GM21367 (cell line): ENCODE data around the gene SLF1.
"Not testable (repeated sequence)": the region's sequence is repeated elsewhere in the genome, so short reads cannot be mapped to it uniquely, and the experiment has no call there.

ENCODE experiments used
- ATAC-seq: cut with Tn5 transposase; IDR thresholded peaks from one replicate; pipeline ENCODE4 v1.9.1; 2021; ENCODE audit not compliant: unreplicated experiment

The SLF1 gene

GRCh38 chr5:94618493-94619328 lies at the start of gene SLF1, which contains the start of gene KIAA0825:
TSS of gene SLF1 (plus strand) at chr5:94618669. CDS start at chr5:94628811, 10,142 bp downstream.
TSS of gene KIAA0825 (minus strand) at chr5:94618604. CDS start at chr5:94537126, 81,478 bp downstream.
- ATAC-seq = peak; percentile 94

GRCh38 chr5:94571415-94571814 lies 47.1 kb upstream of the SLF1 start:
- ATAC-seq = no peak

GRCh38 chr5:94573349-94573748 lies 45.1 kb upstream of the SLF1 start:
- not testable (repeated sequence) for ATAC-seq

GRCh38 chr5:94575196-94575595 lies 43.3 kb upstream of the SLF1 start:
- no peak for ATAC-seq

GRCh38 chr5:94577466-94578245 lies 40.8 kb upstream of the SLF1 start:
- peak; percentile 72 for ATAC-seq

- no peak for ATAC-seq
These were observed 23.1 kb upstream of the SLF1 start for GRCh38 chr5:94595281-94595840.

GRCh38 chr5:94613583-94613982 lies 4.9 kb upstream of the SLF1 start:
- no peak for ATAC-seq

- ATAC-seq = no peak
These were observed 4.2 kb upstream of the SLF1 start for GRCh38 chr5:94614156-94614805.

- no peak for ATAC-seq
These were observed 2.6 kb upstream of the SLF1 start for GRCh38 chr5:94615862-94616261.

GRCh38 chr5:94618029-94618492 lies 408 bp upstream of the SLF1 start:
- ATAC-seq = peak; percentile 23

GRCh38 chr5:94620256-94620655 lies 1.8 kb downstream of the SLF1 start:
- ATAC-seq = no peak

GRCh38 chr5:94621763-94622162 lies 3.3 kb downstream of the SLF1 start:
- ATAC-seq = no peak

GRCh38 chr5:94623011-94623410 lies 4.5 kb downstream of the SLF1 start:
- ATAC-seq = no peak

- no peak for ATAC-seq
These were observed 5.4 kb downstream of the SLF1 start for GRCh38 chr5:94623877-94624276.

- ATAC-seq = no peak
These were observed 8.7 kb downstream of the SLF1 start for GRCh38 chr5:94627191-94627590.

GRCh38 chr5:94632024-94632423 lies 13.6 kb downstream of the SLF1 start:
- peak; percentile 100 for ATAC-seq

- ATAC-seq = no peak
These were observed 21.7 kb downstream of the SLF1 start for GRCh38 chr5:94640176-94640575.

- ATAC-seq = no peak
These were observed 26.6 kb downstream of the SLF1 start for GRCh38 chr5:94645053-94645452.

GRCh38 chr5:94646758-94647157 lies 28.3 kb downstream of the SLF1 start:
- no peak for ATAC-seq

- no peak for ATAC-seq
These were observed 31.4 kb downstream of the SLF1 start for GRCh38 chr5:94649874-94650273.

GRCh38 chr5:94658272-94658671 lies 39.8 kb downstream of the SLF1 start:
- no peak for ATAC-seq
